HG02763 (cell line): ENCODE data around the gene PROCR.
"Not testable (repeated sequence)": the region's sequence is repeated elsewhere in the genome, so short reads cannot be mapped to it uniquely, and the experiment has no call there.

ENCODE experiments used
- ATAC-seq: cut with Tn5 transposase; IDR thresholded peaks from one replicate; pipeline ENCODE4 v1.9.1; 2021; ENCODE audit warnings: mild to moderate bottlenecking, moderate library complexity; ENCODE audit not compliant: unreplicated experiment

Gene PROCR

GRCh38 chr20:35192118-35192872 lies 20.4 kb downstream of the PROCR start:
- no peak for ATAC-seq

- not testable (repeated sequence) for ATAC-seq
Observed at GRCh38 chr20:35193031-35193791, 21.3 kb downstream of the PROCR start.

GRCh38 chr20:35196313-35196712 lies 24.4 kb downstream of the PROCR start:
- ATAC-seq: no peak

- no peak for ATAC-seq
Observed at GRCh38 chr20:35199740-35200139, 27.9 kb downstream of the PROCR start.

- ATAC-seq: no peak
Observed at GRCh38 chr20:35200267-35200666, 28.4 kb downstream of the PROCR start.

- not testable (repeated sequence) for ATAC-seq
Observed at GRCh38 chr20:35201467-35201866, 29.6 kb downstream of the PROCR start.

GRCh38 chr20:35206802-35207201 lies 34.9 kb downstream of the PROCR start:
- ATAC-seq: no peak

- ATAC-seq: no peak
Observed at GRCh38 chr20:35207950-35208611, 36.2 kb downstream of the PROCR start.

- no peak for ATAC-seq
Observed at GRCh38 chr20:35215066-35215956, 43.4 kb downstream of the PROCR start.

GRCh38 chr20:35216541-35216940 lies 44.7 kb downstream of the PROCR start:
- no peak for ATAC-seq

- ATAC-seq: no peak
Observed at GRCh38 chr20:35223941-35224340, 52.1 kb downstream of the PROCR start.

- no peak for ATAC-seq
Observed at GRCh38 chr20:35224536-35224935, 52.7 kb downstream of the PROCR start.

GRCh38 chr20:35225319-35226125 lies 53.6 kb downstream of the PROCR start:
- ATAC-seq: no peak

GRCh38 chr20:35226126-35226883 lies 54.4 kb downstream of the PROCR start, which contains the start of gene MMP24:
Gene MMP24 (plus strand): TSS chr20:35226690. CDS start chr20:35226739, 49 bp downstream.
- ATAC-seq: no peak
